GM21526 (cell line): ENCODE measurements around the gene CYP2U1.
"Not testable (repeated sequence)": the region's sequence is repeated elsewhere in the genome, so short reads cannot be mapped to it uniquely, and the experiment has no call there.

Experiments used
- ATAC-seq: cut with Tn5 transposase; IDR thresholded peaks from one replicate; pipeline ENCODE4 v1.9.1; 2021; ENCODE audit warnings: moderate library complexity; ENCODE audit not compliant: unreplicated experiment, low FRiP score

Gene CYP2U1

DNA sequence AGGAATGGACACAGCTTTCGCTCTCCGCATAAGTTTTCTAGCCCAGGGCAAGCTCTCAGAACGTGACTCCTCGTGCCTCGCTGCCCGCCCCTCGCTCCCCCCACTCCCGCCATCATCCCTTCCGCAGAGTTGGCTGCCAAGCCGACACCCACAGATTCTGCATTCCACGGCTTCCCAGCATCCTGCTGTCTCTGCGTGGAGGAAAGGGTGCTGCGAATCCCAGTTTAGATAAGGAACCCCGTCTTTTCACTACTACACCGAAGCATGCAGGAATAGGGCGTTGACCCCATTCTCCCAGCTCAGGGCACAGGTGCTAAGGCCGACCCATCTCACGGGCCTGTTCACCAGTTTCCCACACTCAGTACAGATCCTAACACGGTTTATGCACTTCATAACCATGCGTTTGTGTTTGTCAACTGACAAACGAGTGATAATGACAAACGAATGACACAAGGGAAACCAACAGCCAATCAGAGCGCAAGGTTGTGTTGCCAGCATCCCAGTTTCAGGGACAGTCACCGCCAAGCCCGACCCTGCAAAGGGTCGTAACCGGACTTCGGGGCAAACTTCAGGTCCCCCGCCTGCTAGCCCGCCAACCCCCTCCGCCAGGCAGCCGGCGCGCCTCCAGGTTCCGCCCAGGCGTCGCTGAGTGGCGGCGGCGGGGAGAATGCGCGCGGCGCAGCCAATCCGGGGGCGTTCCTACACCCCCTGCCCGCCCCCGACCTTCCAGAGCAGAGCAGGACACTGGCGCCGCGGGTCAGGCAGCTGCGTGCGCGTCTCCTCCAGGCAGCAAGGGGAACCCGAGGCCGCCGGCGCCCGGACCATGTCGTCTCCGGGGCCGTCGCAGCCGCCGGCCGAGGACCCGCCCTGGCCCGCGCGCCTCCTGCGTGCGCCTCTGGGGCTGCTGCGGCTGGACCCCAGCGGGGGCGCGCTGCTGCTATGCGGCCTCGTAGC is at the start of gene CYP2U1:
Gene CYP2U1 (plus strand): TSS at position 729 of the 954 bp plus-strand sequence. CDS start 95 bp downstream, at position 824.
- ATAC-seq, result peak; percentile 96

DNA sequence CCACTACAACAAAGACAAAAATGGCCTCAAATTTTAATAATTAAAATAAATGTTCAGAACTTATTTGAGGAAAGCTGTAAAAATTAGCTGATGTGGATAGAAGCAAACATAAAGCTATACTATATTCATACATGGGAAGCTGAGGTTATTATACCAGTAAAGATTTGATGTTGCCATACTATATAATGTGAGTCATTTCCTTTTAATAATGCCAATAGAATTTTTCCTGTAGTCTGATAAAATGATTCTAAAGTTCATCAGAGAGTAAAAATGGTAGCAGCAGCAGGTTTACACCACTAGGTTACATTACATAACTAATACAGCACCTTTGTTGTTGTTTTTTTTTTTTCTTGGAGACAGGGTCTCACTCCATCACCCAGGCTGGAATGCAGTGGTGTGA is 45.5 kb upstream of the CYP2U1 start:
- ATAC-seq, result no peak

DNA sequence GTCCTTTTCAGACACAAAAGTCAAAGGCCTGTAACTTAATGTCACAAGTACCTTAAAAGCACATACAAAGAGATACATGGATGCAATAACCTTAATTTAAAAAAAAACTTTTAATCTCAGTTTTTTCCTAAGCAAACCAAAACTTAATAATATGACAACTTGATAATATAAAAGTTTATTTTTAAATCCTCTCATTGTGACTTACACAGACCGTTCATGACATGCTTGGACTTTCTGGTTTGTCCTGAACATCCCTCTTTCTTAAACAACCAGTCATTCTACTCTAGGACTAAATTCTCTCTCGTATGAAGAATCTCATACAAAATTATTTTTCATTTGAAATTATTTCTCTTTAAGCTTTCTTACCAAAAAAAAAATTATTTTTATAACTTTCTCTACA is 43.1 kb upstream of the CYP2U1 start:
- ATAC-seq, result no peak

DNA sequence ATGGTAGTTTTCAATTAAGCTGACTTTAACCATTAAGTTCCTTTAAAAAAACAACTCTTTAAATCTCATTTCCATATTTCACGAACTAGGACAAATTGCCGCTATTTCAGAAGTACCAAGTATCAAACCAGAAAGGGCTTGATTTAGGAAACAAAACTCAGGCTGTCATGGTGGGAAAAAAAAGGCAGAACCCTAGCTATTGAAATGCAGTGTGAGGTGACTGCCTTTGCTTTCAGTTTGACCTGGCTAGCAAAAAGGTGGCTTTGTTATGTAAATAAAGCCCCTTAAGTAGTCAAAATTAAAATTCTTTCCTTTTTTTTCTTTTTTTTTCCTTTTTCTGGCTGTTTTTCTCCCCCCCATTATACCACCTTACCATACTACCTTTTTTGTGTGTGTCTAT is 40.6 kb upstream of the CYP2U1 start:
- ATAC-seq, result no peak

GRCh38 chr4:107891299-107891698 is 40.0 kb upstream of the CYP2U1 start:
- no peak for ATAC-seq

- no peak for ATAC-seq
Observed at GRCh38 chr4:107893171-107894137, 37.9 kb upstream of the CYP2U1 start.

GRCh38 chr4:107894138-107894603 is 37.2 kb upstream of the CYP2U1 start:
- no peak for ATAC-seq

DNA sequence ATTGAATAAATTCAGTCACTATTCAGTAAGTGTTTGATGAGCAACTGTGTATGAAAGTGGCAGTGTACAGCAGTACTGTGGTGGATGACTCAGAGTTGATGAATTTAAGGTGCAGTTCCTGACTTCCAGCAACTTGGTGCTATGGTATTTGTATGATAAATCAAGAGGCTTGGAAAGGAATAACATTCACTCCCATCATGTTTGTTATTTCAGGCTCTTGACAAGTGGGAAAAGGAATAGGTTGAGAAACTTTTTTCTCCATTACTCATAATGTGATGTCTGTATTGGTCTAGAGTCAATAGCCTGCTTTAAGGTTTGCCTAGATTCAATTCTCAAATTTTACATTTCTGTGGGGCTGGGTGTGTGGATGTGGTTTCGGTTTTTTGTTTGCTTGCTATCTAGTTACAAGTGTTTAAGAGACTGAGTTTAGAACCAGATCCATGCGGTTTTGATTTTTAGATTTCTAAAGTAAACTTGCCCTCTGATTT is 35.1 kb upstream of the CYP2U1 start:
- no peak for ATAC-seq

DNA sequence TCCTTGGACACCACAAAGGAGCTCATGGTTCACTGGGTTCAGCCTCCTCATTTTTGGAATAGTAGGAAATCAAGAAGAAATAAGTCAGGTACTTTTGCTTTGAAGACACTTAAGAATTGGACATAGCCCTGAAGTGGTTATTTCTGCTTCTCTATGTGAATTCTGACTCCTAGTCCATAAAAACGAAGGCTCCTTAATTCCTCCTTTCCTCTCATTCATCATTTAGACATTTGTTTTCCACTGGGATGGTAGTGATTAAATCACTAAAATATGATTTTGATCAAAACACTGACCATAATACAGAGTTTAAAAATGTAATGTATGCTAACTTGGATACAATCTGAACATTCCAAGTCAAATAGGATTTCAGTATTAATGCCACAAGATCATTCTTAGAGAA is 34.7 kb upstream of the CYP2U1 start:
- ATAC-seq, result no peak

- no peak for ATAC-seq
Observed at GRCh38 chr4:107897823-107898222, 33.5 kb upstream of the CYP2U1 start.

DNA sequence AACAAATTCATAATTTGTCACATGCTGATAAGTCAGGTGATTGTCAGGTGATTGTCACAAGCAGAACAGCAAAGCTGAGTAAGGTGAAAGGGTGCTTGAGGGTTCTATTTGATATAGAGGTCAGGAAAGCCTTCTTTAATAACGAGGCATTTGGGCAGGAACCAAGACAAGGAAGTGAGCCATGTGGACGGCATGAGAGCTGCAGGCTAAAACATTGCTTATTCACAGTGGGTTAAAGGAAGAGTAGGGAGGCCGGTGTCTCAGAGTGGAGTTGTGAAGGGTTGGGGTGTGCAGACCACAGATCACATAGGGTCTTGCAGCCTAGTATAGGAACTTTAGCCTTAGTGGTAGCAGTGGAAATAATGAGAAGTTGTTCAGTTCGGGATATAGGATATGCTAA is 31.3 kb upstream of the CYP2U1 start:
- no peak for ATAC-seq

- ATAC-seq, result no peak
Observed at GRCh38 chr4:107900508-107900907, 30.8 kb upstream of the CYP2U1 start.

DNA sequence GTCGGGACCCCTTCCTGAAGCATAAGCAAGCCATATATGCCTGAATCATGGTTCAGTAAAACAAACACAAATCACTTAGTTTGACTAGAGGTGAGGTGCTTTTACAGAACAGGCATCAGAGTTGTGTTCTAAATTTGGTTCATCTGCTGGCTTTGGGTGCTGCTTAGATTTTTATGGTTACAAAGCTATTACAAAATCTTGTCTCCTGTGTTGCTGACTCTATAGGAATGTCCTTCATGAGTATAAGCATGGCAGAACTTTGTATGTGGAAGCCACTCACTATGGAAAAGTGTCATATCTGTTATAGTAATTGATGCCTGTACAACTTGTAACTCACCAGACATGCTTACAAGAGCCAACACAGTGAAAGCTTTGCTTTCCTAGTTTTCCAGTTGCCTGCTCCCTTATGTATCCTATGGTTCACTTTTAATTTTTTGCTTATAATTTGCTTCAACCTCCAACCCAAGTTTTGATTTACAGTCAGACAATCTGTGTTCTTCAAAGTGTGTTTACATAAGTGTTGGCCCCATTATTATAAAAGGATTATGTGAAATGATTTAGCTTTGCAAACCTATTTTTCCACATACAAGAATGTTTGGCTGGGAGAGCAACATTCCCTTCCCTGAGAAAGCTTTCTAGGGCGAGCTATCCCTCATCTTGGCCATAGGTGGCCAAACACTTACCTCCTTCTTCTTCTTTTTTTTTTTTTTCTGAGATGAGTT is 30.0 kb upstream of the CYP2U1 start:
- no peak for ATAC-seq

GRCh38 chr4:107902715-107903114 is 28.6 kb upstream of the CYP2U1 start:
- ATAC-seq, result no peak

- ATAC-seq, result not testable (repeated sequence)
Observed at GRCh38 chr4:107905082-107905481, 26.3 kb upstream of the CYP2U1 start.

DNA sequence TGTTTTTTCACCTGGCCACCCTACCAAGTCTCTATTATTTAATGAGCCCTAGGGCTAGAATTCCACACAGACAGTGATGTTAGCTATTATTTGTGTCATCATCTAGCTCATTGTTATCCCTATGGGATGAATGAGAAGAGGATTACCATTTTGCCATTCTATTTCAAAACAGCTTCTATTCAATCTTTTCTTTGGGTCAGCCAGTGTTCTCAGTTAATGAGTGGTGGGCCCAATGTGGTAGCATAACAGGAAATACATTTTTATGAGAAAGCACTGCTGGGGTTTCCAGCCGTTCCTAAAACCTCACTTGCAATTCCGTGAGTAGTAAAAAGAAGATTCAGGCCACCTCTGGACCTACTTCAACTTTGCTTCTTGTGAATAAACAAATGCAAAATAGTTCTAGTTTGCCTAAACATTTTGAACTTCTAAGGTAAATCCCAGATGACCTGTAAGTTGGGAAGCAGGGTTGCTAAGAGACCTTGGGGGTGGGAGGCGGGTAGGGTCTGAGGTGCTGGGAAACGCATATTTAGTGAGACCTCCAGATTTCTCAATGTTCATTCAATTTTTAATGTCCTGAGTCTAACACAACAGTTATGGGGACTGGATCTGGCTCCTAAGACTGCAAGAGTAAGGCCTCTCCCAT is 24.8 kb upstream of the CYP2U1 start:
- no peak for ATAC-seq

DNA sequence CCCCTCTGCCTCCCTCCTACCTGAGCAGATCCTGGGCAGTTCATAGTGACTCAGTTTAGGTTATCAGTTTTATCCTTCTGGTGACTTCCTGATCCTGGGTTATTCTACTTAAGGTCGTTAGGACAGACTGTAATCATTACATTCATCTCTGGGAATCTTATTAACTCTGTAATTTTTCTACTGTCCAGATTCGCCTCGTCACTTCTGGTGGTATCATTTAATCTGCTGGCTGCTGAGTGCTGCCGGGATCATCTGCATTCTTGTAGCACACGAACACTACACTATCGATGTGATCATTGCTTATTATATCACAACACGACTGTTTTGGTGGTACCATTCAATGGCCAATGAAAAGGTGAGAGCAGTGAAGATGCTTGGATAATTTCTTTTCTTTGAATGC is 23.0 kb upstream of the CYP2U1 start:
- ATAC-seq, result no peak

DNA sequence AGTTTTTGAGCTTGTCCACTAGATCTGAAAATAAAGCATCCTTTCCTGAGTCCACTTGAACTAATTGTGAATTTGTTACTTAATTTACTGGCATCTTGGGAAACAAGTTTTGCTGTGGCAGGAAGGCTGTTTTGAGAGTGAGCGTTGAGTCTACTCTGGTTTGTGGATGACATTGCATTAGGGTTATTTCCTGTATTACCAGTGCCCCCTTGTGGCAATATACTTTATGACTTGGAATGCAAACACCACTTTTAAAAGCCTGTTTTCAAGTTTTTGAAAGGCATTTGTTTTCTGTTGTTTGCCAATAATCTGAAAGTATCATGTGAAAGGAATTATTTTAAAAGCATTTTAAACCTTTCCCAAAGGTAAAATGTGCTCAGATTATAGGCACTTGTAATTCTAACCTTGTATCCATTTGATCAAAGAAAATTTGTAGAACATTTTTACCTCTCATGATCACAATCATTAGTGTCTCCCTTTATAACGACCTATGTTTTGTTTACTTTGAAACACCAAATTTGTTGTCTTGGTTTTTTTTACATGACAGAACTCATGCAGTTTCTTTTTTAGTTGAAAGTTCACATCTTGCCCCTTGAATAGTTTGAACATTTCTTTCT is 18.0 kb upstream of the CYP2U1 start:
- peak; percentile 89 for ATAC-seq

DNA sequence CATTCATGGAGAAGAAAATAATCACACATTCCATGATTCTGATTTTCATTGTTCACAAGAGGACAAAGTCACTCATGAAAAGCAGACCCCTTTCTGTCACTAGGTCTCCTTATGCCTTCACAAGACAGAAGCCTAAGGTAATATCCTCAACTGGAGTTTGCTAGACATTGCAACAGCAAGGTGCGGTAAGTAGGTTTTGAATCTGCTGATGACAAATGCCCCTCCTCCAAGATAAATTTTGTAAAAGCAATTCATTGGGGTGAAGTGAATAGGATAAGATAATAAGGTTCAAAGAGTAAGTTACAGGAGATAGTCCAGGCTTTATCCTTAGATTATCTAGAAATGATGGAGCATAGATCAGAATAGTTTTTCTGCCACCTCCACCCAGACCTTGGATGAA is 16.1 kb upstream of the CYP2U1 start:
- ATAC-seq, result no peak
